Measurements from ENCODE around the gene PDE4C. TPM values are rescaled to one million over a fixed set of nuclear protein-coding genes. Genes with fewer than 3 reads are reported as not detected.
A peak's percentile ranks its signal among the peaks of the same experiment; 100 is the strongest.
"Not testable (repeated sequence)": the region's sequence is repeated elsewhere in the genome, so short reads cannot be mapped to it uniquely, and the experiment has no call there.

Gene PDE4C
- total RNA-seq, 1 donor from 2014 or later, result 0.58 TPM

GRCh38 chr19:18224525-18225354, 1.5 kb downstream of the PDE4C start:
- peak; percentile 92 for DNase-seq (ENCODE audit: extremely low read depth, low read depth, low spot score)

GRCh38 chr19:18223860-18224524, 2.2 kb downstream of the PDE4C start:
- no peak for DNase-seq (ENCODE audit: extremely low read depth, low read depth, low spot score)

- no peak for DNase-seq (ENCODE audit: extremely low read depth, low read depth, low spot score)
These were observed 4.2 kb downstream of the PDE4C start for GRCh38 chr19:18221815-18222725.

- DNase-seq (ENCODE audit: extremely low read depth, low read depth, low spot score), result no peak
These were observed 5.5 kb downstream of the PDE4C start for GRCh38 chr19:18220632-18221275.

- DNase-seq (ENCODE audit: extremely low read depth, low read depth, low spot score), result no peak
These were observed 6.2 kb downstream of the PDE4C start for GRCh38 chr19:18219911-18220631.

- DNase-seq (ENCODE audit: extremely low read depth, low read depth, low spot score), result no peak
These were observed 7.6 kb downstream of the PDE4C start for GRCh38 chr19:18218600-18218999.

GRCh38 chr19:18218159-18218558, 8.1 kb downstream of the PDE4C start:
- no peak for DNase-seq (ENCODE audit: extremely low read depth, low read depth, low spot score)

- DNase-seq (ENCODE audit: extremely low read depth, low read depth, low spot score), result no peak
These were observed 9.4 kb downstream of the PDE4C start for GRCh38 chr19:18216789-18217188.

- no peak for DNase-seq (ENCODE audit: extremely low read depth, low read depth, low spot score)
These were observed 11.3 kb downstream of the PDE4C start for GRCh38 chr19:18214779-18215433.

GRCh38 chr19:18211683-18212082, 14.6 kb downstream of the PDE4C start:
- DNase-seq (ENCODE audit: extremely low read depth, low read depth, low spot score), result no peak

- DNase-seq (ENCODE audit: extremely low read depth, low read depth, low spot score), result not testable (repeated sequence)
These were observed 16.3 kb downstream of the PDE4C start for GRCh38 chr19:18209912-18210311.

- DNase-seq (ENCODE audit: extremely low read depth, low read depth, low spot score), result no peak
These were observed 17.9 kb downstream of the PDE4C start for GRCh38 chr19:18208098-18208951.

GRCh38 chr19:18206018-18206417, 20.2 kb downstream of the PDE4C start:
- DNase-seq (ENCODE audit: extremely low read depth, low read depth, low spot score), result no peak

GRCh38 chr19:18205200-18205892, 20.9 kb downstream of the PDE4C start:
- no peak for DNase-seq (ENCODE audit: extremely low read depth, low read depth, low spot score)

- no peak for DNase-seq (ENCODE audit: extremely low read depth, low read depth, low spot score)
These were observed 21.6 kb downstream of the PDE4C start for GRCh38 chr19:18204394-18205199.

GRCh38 chr19:18203863-18204393, 22.3 kb downstream of the PDE4C start, which contains the start of gene RAB3A:
Gene RAB3A (minus strand): TSS chr19:18204042. CDS start chr19:18202740, 1,302 bp downstream.
- peak; percentile 97 for DNase-seq (ENCODE audit: extremely low read depth, low read depth, low spot score)

GRCh38 chr19:18203408-18203862, 22.8 kb downstream of the PDE4C start:
- no peak for DNase-seq (ENCODE audit: extremely low read depth, low read depth, low spot score)
